GM12878 (cell line): ENCODE measurements around the gene CHCHD6. TPM values are rescaled to one million over a fixed set of nuclear protein-coding genes. Genes with fewer than 3 reads are reported as not detected.
A peak's percentile ranks its signal among the peaks of the same experiment; 100 is the strongest.

Source experiments
- CBFB ChIP-seq: IDR thresholded peaks from 2 replicates; pipeline ENCODE4 v1.6.1; 2016; ENCODE audit warnings: antibody characterized with exemption, low read depth
- FOXK2 ChIP-seq: fragments of 450-650 bp; IDR thresholded peaks from 2 replicates; pipeline ENCODE4 v1.6.1; 2017; ENCODE audit warnings: mild to moderate bottlenecking, moderate library complexity
- FOXM1 ChIP-seq: IDR thresholded peaks from 2 replicates; pipeline ENCODE4 v1.6.1; 2012; ENCODE audit warnings: low read depth, mild to moderate bottlenecking, inconsistent platforms, low read length, moderate library complexity
- GATAD2B ChIP-seq: fragments of 450-650 bp; conservative IDR thresholded peaks from 2 replicates; pipeline ENCODE4 v1.6.1; 2017; ENCODE audit warnings: low read depth, mild to moderate bottlenecking, moderate library complexity
- IRF4 ChIP-seq: IDR thresholded peaks from 2 replicates; pipeline ENCODE4 v1.6.1; 2011; ENCODE audit warnings: low read depth, low read length
- KAT2A ChIP-seq: conservative IDR thresholded peaks from 2 replicates; pipeline ENCODE4 v1.6.1; 2011; ENCODE audit warnings: low read depth, low read length; ENCODE audit not compliant: control insufficient read depth
- NFIC ChIP-seq: IDR thresholded peaks from 2 replicates; pipeline ENCODE4 v1.6.1; 2012; ENCODE audit warnings: low read depth, mild to moderate bottlenecking, inconsistent platforms, low read length, moderate library complexity
- NR2F1 ChIP-seq: fragments of 450-650 bp; conservative IDR thresholded peaks from 2 replicates; pipeline ENCODE4 v1.6.1; 2017; ENCODE audit warnings: mild to moderate bottlenecking
- STAT3 ChIP-seq: IDR thresholded peaks from 2 replicates; pipeline ENCODE4 v1.6.1; 2011; ENCODE audit warnings: low read depth, low read length, improper control_type of control experiment
- ZNF207 ChIP-seq: fragments of 450-650 bp; IDR thresholded peaks from 2 replicates; pipeline ENCODE4 v1.6.1; 2014; ENCODE audit warnings: antibody characterized with exemption, mild to moderate bottlenecking, borderline replicate concordance
- ZNF384 ChIP-seq: IDR thresholded peaks from 2 replicates; pipeline ENCODE4 v1.6.1; 2012; ENCODE audit warnings: low read depth, mild to moderate bottlenecking, low read length, improper control_type of control experiment, borderline replicate concordance
- polyA plus RNA-seq, 11 experiments: library from polyadenylated mRNA; depleted of rRNA in 4 of 11; unstranded in 6 of 11; stranded (reverse) in 5 of 11; fragments of >200 nt; fragmentation: Nextera tagmentation in 4 of 11; fragmentation: Illumina TruSeq in 1 of 11; extraction: Ambion mirVana in 4 of 11; extraction: Trizol in 1 of 11; gene quantifications; 1 replicate in 1 of 11; 2 replicates in 10 of 11; pipeline versions ENCODE4 v1.2.1 to v1.2.3, GENCODE V29; 2011 to 2016; ENCODE audit warnings: inconsistent platforms in 2 of 11, missing spikeins in 2 of 11, low read depth in 1 of 11
- total RNA-seq, 4 experiments: library from RNA; depleted of rRNA in 3 of 4; stranded (reverse); fragments of >200 nt in 3 of 4; fragmentation: Illumina TruSeq in 1 of 4; extraction: Trizol in 1 of 4; gene quantifications; 2 replicates each; pipeline versions ENCODE4 v1.2.1 to v1.2.3, GENCODE V29; 2013 to 2021
- TF ChIP-seq, protein P1 (sequence below): fragments of 150-350 bp; IDR thresholded peaks from 2 replicates; pipeline ENCODE4 v1.6.1; 2016; ENCODE audit warnings: low read depth, low read length
- TF ChIP-seq, protein P2 (sequence below): fragments of 150-350 bp; IDR thresholded peaks from 2 replicates; pipeline ENCODE4 v1.6.1; 2014; ENCODE audit warnings: mild to moderate bottlenecking, low read depth, low read length
- TF ChIP-seq, protein P3 (sequence below): IDR thresholded peaks from 2 replicates; pipeline ENCODE4 v1.6.1; 2012; ENCODE audit warnings: improper control_type of control experiment, low read depth, low read length; ENCODE audit not compliant: insufficient replicate concordance
- TF ChIP-seq, protein P4 (sequence below): fragments of 450-650 bp; formaldehyde crosslinking; IDR thresholded peaks from 2 replicates; pipeline ENCODE4 v1.4.0; 2022; ENCODE audit warnings: mild to moderate bottlenecking, moderate library complexity

CHCHD6 gene
- total and polyA plus RNA-seq, 10 of the 15 experiments (the other 5 are each of a cell fraction or from before 2014, with no cell fraction given) = 2.7 to 16.7 (median 12.3) TPM

DNA sequence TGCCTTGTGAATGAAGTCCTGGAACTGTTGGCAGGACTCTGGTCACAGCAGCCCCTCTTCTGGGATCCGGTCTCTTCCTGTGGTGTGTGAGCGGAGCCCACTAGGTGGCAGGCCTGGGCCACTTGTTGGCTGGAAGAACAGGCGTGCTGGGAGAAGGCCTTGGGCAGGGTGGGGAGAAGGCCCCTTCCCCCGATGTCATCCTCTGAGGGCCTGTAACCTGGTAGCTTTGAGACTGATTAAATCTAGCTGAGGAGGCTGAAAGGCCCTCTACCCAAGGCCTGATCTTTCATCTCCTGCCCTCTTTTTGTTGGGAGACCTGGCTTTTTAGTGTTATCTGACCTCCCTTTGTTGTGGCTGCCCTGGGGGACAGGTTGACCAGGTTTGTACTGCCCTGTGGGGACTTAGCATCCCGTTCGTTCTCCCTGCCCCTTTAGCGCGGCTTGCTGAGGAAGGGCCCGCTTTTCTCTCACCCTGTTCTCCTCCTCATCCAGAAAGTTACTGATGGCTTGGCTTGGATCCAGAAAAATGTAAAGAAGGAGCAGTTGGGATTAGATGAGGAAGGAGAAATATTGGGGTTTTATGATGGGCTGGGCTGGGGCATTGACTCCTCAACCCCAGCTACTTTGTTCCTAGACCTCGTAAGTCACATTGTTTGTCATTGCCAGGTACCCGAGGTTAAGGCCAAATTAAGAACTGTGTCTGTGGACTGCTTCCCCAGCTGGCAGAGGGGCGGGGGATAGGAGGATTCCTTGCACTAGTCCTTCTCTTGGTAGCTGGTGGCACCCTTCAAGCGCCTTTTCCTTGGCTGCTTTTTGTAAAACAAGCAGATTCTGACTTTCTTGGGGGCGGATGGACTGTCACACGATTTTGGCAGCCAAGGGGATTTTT is 48.5 kb downstream of the CHCHD6 start (continued):
- TF ChIP-seq, protein P1, sequence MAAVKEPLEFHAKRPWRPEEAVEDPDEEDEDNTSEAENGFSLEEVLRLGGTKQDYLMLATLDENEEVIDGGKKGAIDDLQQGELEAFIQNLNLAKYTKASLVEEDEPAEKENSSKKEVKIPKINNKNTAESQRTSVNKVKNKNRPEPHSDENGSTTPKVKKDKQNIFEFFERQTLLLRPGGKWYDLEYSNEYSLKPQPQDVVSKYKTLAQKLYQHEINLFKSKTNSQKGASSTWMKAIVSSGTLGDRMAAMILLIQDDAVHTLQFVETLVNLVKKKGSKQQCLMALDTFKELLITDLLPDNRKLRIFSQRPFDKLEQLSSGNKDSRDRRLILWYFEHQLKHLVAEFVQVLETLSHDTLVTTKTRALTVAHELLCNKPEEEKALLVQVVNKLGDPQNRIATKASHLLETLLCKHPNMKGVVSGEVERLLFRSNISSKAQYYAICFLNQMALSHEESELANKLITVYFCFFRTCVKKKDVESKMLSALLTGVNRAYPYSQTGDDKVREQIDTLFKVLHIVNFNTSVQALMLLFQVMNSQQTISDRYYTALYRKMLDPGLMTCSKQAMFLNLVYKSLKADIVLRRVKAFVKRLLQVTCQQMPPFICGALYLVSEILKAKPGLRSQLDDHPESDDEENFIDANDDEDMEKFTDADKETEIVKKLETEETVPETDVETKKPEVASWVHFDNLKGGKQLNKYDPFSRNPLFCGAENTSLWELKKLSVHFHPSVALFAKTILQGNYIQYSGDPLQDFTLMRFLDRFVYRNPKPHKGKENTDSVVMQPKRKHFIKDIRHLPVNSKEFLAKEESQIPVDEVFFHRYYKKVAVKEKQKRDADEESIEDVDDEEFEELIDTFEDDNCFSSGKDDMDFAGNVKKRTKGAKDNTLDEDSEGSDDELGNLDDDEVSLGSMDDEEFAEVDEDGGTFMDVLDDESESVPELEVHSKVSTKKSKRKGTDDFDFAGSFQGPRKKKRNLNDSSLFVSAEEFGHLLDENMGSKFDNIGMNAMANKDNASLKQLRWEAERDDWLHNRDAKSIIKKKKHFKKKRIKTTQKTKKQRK = no peak
- TF ChIP-seq, protein P2, sequence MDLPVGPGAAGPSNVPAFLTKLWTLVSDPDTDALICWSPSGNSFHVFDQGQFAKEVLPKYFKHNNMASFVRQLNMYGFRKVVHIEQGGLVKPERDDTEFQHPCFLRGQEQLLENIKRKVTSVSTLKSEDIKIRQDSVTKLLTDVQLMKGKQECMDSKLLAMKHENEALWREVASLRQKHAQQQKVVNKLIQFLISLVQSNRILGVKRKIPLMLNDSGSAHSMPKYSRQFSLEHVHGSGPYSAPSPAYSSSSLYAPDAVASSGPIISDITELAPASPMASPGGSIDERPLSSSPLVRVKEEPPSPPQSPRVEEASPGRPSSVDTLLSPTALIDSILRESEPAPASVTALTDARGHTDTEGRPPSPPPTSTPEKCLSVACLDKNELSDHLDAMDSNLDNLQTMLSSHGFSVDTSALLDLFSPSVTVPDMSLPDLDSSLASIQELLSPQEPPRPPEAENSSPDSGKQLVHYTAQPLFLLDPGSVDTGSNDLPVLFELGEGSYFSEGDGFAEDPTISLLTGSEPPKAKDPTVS = no peak
- TF ChIP-seq ZNF384 = no peak
- 0 out of 2 replicates have a peak, but pooled peaks have one; percentile 29 for TF ChIP-seq GATAD2B
- no peak for TF ChIP-seq CBFB
- TF ChIP-seq ZNF207 = no peak
- peak; percentile 30; the same call in 1 of the 2 replicates for TF ChIP-seq NR2F1
- TF ChIP-seq, protein P3, sequence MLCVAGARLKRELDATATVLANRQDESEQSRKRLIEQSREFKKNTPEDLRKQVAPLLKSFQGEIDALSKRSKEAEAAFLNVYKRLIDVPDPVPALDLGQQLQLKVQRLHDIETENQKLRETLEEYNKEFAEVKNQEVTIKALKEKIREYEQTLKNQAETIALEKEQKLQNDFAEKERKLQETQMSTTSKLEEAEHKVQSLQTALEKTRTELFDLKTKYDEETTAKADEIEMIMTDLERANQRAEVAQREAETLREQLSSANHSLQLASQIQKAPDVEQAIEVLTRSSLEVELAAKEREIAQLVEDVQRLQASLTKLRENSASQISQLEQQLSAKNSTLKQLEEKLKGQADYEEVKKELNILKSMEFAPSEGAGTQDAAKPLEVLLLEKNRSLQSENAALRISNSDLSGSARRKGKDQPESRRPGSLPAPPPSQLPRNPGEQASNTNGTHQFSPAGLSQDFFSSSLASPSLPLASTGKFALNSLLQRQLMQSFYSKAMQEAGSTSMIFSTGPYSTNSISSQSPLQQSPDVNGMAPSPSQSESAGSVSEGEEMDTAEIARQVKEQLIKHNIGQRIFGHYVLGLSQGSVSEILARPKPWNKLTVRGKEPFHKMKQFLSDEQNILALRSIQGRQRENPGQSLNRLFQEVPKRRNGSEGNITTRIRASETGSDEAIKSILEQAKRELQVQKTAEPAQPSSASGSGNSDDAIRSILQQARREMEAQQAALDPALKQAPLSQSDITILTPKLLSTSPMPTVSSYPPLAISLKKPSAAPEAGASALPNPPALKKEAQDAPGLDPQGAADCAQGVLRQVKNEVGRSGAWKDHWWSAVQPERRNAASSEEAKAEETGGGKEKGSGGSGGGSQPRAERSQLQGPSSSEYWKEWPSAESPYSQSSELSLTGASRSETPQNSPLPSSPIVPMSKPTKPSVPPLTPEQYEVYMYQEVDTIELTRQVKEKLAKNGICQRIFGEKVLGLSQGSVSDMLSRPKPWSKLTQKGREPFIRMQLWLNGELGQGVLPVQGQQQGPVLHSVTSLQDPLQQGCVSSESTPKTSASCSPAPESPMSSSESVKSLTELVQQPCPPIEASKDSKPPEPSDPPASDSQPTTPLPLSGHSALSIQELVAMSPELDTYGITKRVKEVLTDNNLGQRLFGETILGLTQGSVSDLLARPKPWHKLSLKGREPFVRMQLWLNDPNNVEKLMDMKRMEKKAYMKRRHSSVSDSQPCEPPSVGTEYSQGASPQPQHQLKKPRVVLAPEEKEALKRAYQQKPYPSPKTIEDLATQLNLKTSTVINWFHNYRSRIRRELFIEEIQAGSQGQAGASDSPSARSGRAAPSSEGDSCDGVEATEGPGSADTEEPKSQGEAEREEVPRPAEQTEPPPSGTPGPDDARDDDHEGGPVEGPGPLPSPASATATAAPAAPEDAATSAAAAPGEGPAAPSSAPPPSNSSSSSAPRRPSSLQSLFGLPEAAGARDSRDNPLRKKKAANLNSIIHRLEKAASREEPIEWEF = no peak
- TF ChIP-seq FOXM1 = 0 out of 2 replicates have a peak, but pooled peaks have one; percentile 37
- TF ChIP-seq STAT3 = no peak
- no peak for TF ChIP-seq NFIC
- TF ChIP-seq KAT2A = no peak
- no peak for TF ChIP-seq FOXK2
- TF ChIP-seq, protein P4, sequence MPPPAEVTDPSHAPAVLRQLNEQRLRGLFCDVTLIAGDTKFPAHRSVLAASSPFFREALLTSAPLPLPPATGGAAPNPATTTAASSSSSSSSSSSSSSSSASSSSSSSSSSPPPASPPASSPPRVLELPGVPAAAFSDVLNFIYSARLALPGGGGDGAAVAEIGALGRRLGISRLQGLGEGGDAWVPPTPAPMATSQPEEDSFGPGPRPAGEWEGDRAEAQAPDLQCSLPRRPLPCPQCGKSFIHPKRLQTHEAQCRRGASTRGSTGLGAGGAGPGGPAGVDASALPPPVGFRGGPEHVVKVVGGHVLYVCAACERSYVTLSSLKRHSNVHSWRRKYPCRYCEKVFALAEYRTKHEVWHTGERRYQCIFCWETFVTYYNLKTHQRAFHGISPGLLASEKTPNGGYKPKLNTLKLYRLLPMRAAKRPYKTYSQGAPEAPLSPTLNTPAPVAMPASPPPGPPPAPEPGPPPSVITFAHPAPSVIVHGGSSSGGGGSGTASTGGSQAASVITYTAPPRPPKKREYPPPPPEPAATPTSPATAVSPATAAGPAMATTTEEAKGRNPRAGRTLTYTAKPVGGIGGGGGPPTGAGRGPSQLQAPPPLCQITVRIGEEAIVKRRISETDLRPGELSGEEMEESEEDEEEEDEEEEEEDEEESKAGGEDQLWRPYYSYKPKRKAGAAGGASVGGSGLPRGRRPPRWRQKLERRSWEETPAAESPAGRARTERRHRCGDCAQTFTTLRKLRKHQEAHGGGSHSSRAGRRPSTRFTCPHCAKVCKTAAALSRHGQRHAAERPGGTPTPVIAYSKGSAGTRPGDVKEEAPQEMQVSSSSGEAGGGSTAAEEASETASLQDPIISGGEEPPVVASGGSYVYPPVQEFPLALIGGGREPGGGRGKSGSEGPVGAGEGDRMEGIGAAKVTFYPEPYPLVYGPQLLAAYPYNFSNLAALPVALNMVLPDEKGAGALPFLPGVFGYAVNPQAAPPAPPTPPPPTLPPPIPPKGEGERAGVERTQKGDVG (CRISPR knock-in tag) = no peak
- 0 out of 2 replicates have a peak, but pooled peaks have one; percentile 20 for TF ChIP-seq IRF4
